ENCODE results near the gene MUC5B. TPM values are rescaled to one million over a fixed set of nuclear protein-coding genes. Genes with fewer than 3 reads are reported as not detected.

MUC5B gene
- total and polyA plus RNA-seq, 2 donors (not counting 1 experiment from before 2014, with no cell fraction given): not detected

GRCh38 chr11:1260023-1260501 is 37.2 kb downstream of the MUC5B start:
- Mint-ChIP-seq H3K9me3 (ENCODE audit: insufficient read depth) (peaks cover 6% of the 10 kb centered on the region), H3K4me1 (peaks cover 19% of the 10 kb centered on the region), H3K27me3 (no peaks in the 10 kb centered on the region), H3K4me3 (no peak overlapping the region), H3K27ac (no peak overlapping the region)
- Histone ChIP-seq H3K27ac (ENCODE audit: low read length in 2 of 2) (no peak overlapping the region), H3K4me3 (ENCODE audit: control extremely low read depth in 1 of 5, extremely low read depth in 1 of 5, insufficient read depth in 1 of 5, low read depth in 2 of 5, low read length in 4 of 5) (no peak overlapping the region), H4K20me1 (ENCODE audit: control insufficient read depth, insufficient read depth, low read length, poor library complexity, severe bottlenecking) (no peaks in the 10 kb centered on the region), H3K9me3 (ENCODE audit: control extremely low read depth in 1 of 3, control insufficient read depth in 2 of 3, insufficient read depth in 1 of 3, low read length in 2 of 3) (peaks cover 0 to under 1% (median 0%) of the 10 kb centered on the region in 3 donors), H3K36me3 (replicated peaks in 1 of 2; ENCODE audit: control extremely low read depth in 1 of 2, control insufficient read depth in 1 of 2, extremely low read depth in 1 of 2, insufficient read depth in 2 of 2, low read length in 1 of 2) (peaks cover 0 to 2% of the 10 kb centered on the region in 2 experiments), H3K79me2 (ENCODE audit: control insufficient read depth, insufficient read depth, low read length) (no peaks in the 10 kb centered on the region), H3K27me3 (replicated peaks in 1 of 4; ENCODE audit: control extremely low read depth in 1 of 4, control insufficient read depth in 3 of 4, insufficient read depth in 4 of 4, low read length in 3 of 4) (no peaks in the 10 kb centered on the region), H2AFZ (ENCODE audit: insufficient read depth, low read depth, low read length, poor library complexity, severe bottlenecking) (no peak overlapping the region), H3K4me2 (replicated peaks; ENCODE audit: low read depth, low read length, poor library complexity, severe bottlenecking) (no peak overlapping the region), H3K9ac (ENCODE audit: low read length) (no peak overlapping the region), H3K4me1 (ENCODE audit: control insufficient read depth in 2 of 2, insufficient read depth in 2 of 2, low read length in 2 of 2) (peaks cover 12 to 20% of the 10 kb centered on the region in 2 donors)
- ATAC-seq (ENCODE audit: low read depth) (no peak), DNase-seq (no peak)
- intact Hi-C loops (cut with micrococcal nuclease): loop anchor here (5.0 kb wide), 1 partner anchor 312 kb away; the partner anchor contains the start of gene DUSP8
- ChIA-PET CTCF (no interaction called here), POLR2A (no interaction called here)
- 100% methylated on average over 1 of the region's 10 CpGs for WGBS (ENCODE audit: insufficient coverage)
- no peak for TF ChIP-seq EZH2 (IDR thresholded peaks at IDR 0.05; ENCODE audit: borderline replicate concordance, insufficient read depth, low read depth, low read length, poor library complexity, severe bottlenecking)
- TF ChIP-seq CTCF (IDR thresholded peaks at IDR 0.05): no peak

- no peak for DNase-seq
- H3K4me3 Mint-ChIP-seq: no peak overlapping the region
- no peak for TF ChIP-seq EZH2 (IDR thresholded peaks at IDR 0.05; ENCODE audit: borderline replicate concordance, insufficient read depth, low read depth, low read length, poor library complexity, severe bottlenecking)
- no peak overlapping the region for H3K27ac Mint-ChIP-seq
- H3K27ac ChIP-seq (ENCODE audit: low read length in 2 of 2): no peak overlapping the region
- peaks cover 0 to 2% of the 10 kb centered on the region in 2 experiments for H3K36me3 ChIP-seq (replicated peaks in 1 of 2; ENCODE audit: control extremely low read depth in 1 of 2, control insufficient read depth in 1 of 2, extremely low read depth in 1 of 2, insufficient read depth in 2 of 2, low read length in 1 of 2)
- H3K79me2 ChIP-seq (ENCODE audit: control insufficient read depth, insufficient read depth, low read length): no peaks in the 10 kb centered on the region
- no peak overlapping the region for H3K4me3 ChIP-seq (ENCODE audit: control extremely low read depth in 1 of 5, extremely low read depth in 1 of 5, insufficient read depth in 1 of 5, low read depth in 2 of 5, low read length in 4 of 5)
- H3K4me1 Mint-ChIP-seq: peaks cover 19% of the 10 kb centered on the region
- peaks cover 0 to 6% (median under 1%) of the 10 kb centered on the region in 3 donors for H3K9me3 ChIP-seq (ENCODE audit: control extremely low read depth in 1 of 3, control insufficient read depth in 2 of 3, insufficient read depth in 1 of 3, low read length in 2 of 3)
- ChIA-PET POLR2A (no interaction called here), CTCF (no interaction called here)
- peaks cover 6% of the 10 kb centered on the region for H3K9me3 Mint-ChIP-seq (ENCODE audit: insufficient read depth)
- intact Hi-C loops (cut with micrococcal nuclease): loop anchor here (5.0 kb wide), 1 partner anchor 312 kb away; the partner anchor contains the start of gene DUSP8
- H3K27me3 ChIP-seq (replicated peaks in 1 of 4; ENCODE audit: control extremely low read depth in 1 of 4, control insufficient read depth in 3 of 4, insufficient read depth in 4 of 4, low read length in 3 of 4): no peaks in the 10 kb centered on the region
- 97% methylated on average over 17 of the region's 17 CpGs for WGBS (ENCODE audit: insufficient coverage)
- no peak overlapping the region for H3K9ac ChIP-seq (ENCODE audit: low read length)
- H3K4me2 ChIP-seq (replicated peaks; ENCODE audit: low read depth, low read length, poor library complexity, severe bottlenecking): no peak overlapping the region
- no peak overlapping the region for H2AFZ ChIP-seq (ENCODE audit: insufficient read depth, low read depth, low read length, poor library complexity, severe bottlenecking)
- H3K4me1 ChIP-seq (ENCODE audit: control insufficient read depth in 2 of 2, insufficient read depth in 2 of 2, low read length in 2 of 2): peaks cover 12 to 20% of the 10 kb centered on the region in 2 donors
- H3K27me3 Mint-ChIP-seq: no peaks in the 10 kb centered on the region
- no peak for ATAC-seq (ENCODE audit: low read depth)
- H4K20me1 ChIP-seq (ENCODE audit: control insufficient read depth, insufficient read depth, low read length, poor library complexity, severe bottlenecking): no peaks in the 10 kb centered on the region
Observed at GRCh38 chr11:1260620-1261019, 37.8 kb downstream of the MUC5B start.

All from B cell (primary cell).